Left ventricle myocardium inferior (tissue), 1 donor: Measurements from ENCODE around the gene CCR6. TPM values are rescaled to one million over a fixed set of nuclear protein-coding genes. Genes with fewer than 3 reads are reported as not detected.

Experiments used
- DNase-seq: peaks from one replicate; pipeline ENCODE4 v3.0.0-alpha.2; 2020
- H3K27ac ChIP-seq: fragments of 200-600 bp; replicated peaks from 2 replicates; pipeline ENCODE4 v1.8.0; 2021
- H3K27me3 ChIP-seq: fragments of 200-600 bp; 2 replicates; pipeline ENCODE4 v1.8.0; 2021; ENCODE audit warnings: low read depth
- H3K36me3 ChIP-seq: fragments of 200-600 bp; 2 replicates; pipeline ENCODE4 v1.8.0; 2021
- H3K4me1 ChIP-seq: fragments of 200-600 bp; 2 replicates; pipeline ENCODE4 v1.8.0; 2021
- H3K4me3 ChIP-seq: fragments of 200-600 bp; 2 replicates; pipeline ENCODE4 v1.8.0; 2021; ENCODE audit warnings: mild to moderate bottlenecking, moderate library complexity
- H3K9me3 ChIP-seq: fragments of 200-600 bp; replicated peaks from 2 replicates; pipeline ENCODE4 v1.8.0; 2021
- intact Hi-C: fragments of 100-400 bp; cut with micrococcal nuclease; formaldehyde crosslinking; loops from one replicate; pipeline ENCODE4 v1.11.0; 2022
- total RNA-seq: library from RNA; stranded (reverse); fragmentation: NEBNext Ultra II Directional; extraction: Animal tissue kit (Norgen Biotek cat#: 25700); gene quantifications from one replicate; pipeline ENCODE4 v1.2.1, GENCODE V29; 2021
- TF ChIP-seq, protein P1 (sequence below): fragments of 200-600 bp; IDR thresholded peaks from 2 replicates; pipeline ENCODE4 v1.8.0; 2021; ENCODE audit warnings: antibody characterized with exemption, mild to moderate bottlenecking, borderline replicate concordance
- donor health status: DM: no; HTN: yes; CAD: no; lungs with severe emphysema.

CCR6 gene
- total RNA-seq, 1 donor from 2014 or later: not detected

DNA sequence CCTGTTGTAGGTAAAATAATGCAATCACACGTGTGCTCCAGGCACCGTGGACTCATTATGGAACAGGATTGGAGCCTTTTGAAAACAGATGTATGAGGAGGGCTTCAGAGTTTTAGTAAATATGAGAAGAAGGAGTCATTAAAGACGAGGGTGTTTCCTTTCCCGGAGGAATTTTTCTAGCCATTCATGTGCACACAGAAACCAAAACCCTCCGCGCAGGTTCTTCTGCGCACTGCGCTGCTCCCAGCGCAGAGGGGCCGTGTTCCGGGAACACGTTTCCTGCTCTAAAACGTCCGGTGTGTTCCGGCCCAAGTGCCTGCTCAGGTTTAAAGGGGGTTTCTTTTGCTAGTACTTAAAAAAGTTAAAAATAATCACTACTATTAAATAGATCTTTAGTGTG, 23.2 kb downstream of the CCR6 start:
- intact Hi-C loops: loop anchor here (10.0 kb wide), 1 partner anchor 361 kb away; no protein-coding TSS in a partner anchor
- Histone ChIP-seq H3K9me3 (no peaks in the 10 kb centered on the region), H3K4me3 (no peak overlapping the region), H3K4me1 (no peaks in the 10 kb centered on the region), H3K36me3 (no peaks in the 10 kb centered on the region), H3K27me3 (peaks cover 89% of the 10 kb centered on the region), H3K27ac (no peak overlapping the region)
- TF ChIP-seq, protein P1, sequence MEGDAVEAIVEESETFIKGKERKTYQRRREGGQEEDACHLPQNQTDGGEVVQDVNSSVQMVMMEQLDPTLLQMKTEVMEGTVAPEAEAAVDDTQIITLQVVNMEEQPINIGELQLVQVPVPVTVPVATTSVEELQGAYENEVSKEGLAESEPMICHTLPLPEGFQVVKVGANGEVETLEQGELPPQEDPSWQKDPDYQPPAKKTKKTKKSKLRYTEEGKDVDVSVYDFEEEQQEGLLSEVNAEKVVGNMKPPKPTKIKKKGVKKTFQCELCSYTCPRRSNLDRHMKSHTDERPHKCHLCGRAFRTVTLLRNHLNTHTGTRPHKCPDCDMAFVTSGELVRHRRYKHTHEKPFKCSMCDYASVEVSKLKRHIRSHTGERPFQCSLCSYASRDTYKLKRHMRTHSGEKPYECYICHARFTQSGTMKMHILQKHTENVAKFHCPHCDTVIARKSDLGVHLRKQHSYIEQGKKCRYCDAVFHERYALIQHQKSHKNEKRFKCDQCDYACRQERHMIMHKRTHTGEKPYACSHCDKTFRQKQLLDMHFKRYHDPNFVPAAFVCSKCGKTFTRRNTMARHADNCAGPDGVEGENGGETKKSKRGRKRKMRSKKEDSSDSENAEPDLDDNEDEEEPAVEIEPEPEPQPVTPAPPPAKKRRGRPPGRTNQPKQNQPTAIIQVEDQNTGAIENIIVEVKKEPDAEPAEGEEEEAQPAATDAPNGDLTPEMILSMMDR: no peak
- no peak for DNase-seq

DNA sequence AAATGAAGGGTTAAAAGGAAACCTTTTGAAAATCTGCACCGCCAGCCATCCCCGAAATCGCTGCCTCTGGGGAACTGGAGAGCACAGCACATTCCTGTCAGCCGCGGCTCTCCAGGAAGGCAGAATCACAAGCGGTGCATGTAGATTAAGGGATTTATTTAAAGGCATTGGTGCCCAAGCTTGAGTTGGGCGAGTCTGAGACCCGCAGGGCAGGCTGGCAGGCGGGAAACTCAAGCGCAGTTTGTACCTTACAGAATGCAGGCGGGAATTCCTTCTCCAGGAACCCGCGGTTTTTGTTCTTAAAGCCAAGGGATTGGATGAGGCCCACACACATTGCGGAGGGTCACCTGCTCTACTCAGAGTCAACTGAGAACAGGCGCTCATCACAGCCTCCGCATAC, 24.1 kb downstream of the CCR6 start:
- DNase-seq: no peak
- Histone ChIP-seq H3K36me3 (no peaks in the 10 kb centered on the region), H3K4me3 (no peak overlapping the region), H3K9me3 (no peaks in the 10 kb centered on the region), H3K4me1 (no peaks in the 10 kb centered on the region), H3K27ac (no peak overlapping the region), H3K27me3 (peaks cover 81% of the 10 kb centered on the region)
- intact Hi-C loops: loop anchor here (10.0 kb wide), 1 partner anchor 362 kb away; no protein-coding TSS in a partner anchor
- TF ChIP-seq, protein P1: no peak

DNA sequence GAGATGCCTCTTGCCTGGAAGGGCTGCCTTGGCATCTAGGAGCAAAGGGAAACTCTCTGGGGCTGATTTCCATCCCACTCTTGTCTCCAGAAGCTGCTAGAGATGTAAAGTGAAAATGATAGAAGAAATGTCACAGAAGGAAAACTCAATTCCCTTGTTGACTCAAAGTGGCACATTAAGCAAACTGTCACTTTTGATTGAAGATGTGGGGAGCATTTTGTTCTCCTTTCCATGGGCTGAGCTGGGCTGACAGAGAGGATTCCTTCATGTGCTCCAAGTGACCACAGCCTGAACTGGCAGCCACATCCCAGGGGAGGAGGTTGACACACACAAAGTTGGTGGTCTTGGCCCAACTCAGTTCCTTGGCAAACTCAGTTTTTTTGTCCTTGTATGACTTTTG, 25.1 kb downstream of the CCR6 start:
- no peak overlapping the region for H3K27ac ChIP-seq
- no peaks in the 10 kb centered on the region for H3K4me1 ChIP-seq
- H3K4me3 ChIP-seq: no peak overlapping the region
- intact Hi-C loops: loop anchor here (10.0 kb wide), 1 partner anchor 363 kb away; no protein-coding TSS in a partner anchor
- TF ChIP-seq, protein P1: no peak
- no peaks in the 10 kb centered on the region for H3K9me3 ChIP-seq
- DNase-seq: no peak
- H3K36me3 ChIP-seq: no peaks in the 10 kb centered on the region
- H3K27me3 ChIP-seq: peaks cover 76% of the 10 kb centered on the region

DNA sequence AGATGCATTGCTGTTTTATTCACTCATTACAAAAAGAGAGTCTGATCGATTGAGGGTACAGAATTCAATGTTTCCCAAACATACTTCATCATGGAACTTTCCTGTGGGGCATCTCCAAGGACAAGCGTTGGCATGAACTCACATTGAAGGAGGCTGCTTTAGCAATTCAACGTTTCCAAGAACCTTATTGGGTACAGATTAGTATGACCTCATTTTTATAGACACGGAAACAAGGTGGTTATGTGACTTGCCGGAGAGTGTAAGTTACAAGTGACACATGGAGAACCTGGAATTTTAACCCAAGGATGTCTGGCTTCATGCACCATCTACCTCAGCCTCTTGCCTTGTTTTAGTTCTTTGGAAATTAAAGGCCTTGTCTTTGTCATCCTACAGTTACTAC, 26.1 kb downstream of the CCR6 start:
- TF ChIP-seq, protein P1: no peak
- H3K27ac ChIP-seq: no peak overlapping the region
- H3K27me3 ChIP-seq: peaks cover 70% of the 10 kb centered on the region
- intact Hi-C loops: loop anchor here (10.0 kb wide), 1 partner anchor 364 kb away; no protein-coding TSS in a partner anchor
- DNase-seq: no peak
- H3K36me3 ChIP-seq: no peaks in the 10 kb centered on the region
- H3K4me3 ChIP-seq: no peak overlapping the region
- H3K4me1 ChIP-seq: no peaks in the 10 kb centered on the region
- H3K9me3 ChIP-seq: no peaks in the 10 kb centered on the region

DNA sequence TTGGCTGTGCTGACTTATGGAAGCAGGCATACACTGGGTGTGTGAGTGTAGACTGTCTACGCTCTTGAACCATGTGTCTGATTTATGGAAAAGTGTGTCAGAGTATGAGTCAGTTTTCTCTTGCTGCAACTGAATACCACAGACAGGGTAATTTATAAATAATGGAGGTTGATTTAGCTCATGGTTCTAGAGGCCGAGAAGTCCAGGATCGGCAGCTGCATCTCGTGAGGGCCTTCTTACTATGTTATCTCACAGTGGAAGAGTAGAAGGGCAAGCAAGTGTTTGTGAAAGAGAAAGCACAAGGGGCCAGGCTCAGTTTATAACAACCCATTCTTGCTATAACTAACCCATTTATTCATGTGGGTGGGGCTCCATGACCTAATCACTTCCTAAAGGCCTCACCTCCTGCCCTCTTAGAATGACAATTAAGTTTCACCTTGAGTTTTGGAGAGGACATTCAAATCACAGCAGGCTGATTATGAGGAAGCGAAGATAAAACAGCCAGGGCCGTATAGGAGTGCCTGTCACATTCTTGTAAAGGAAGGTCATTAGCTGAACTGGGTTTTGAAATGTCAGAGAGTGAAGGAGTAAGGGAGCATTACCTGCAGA, 28.1 kb downstream of the CCR6 start:
- TF ChIP-seq, protein P1: no peak
- Histone ChIP-seq H3K27ac (no peak overlapping the region), H3K9me3 (no peaks in the 10 kb centered on the region), H3K4me3 (no peak overlapping the region), H3K27me3 (peaks cover 63% of the 10 kb centered on the region), H3K36me3 (no peaks in the 10 kb centered on the region), H3K4me1 (no peaks in the 10 kb centered on the region)
- intact Hi-C loops: no loop called here
- no peak for DNase-seq
